GM23338 (cell line): ENCODE data around the gene MPO. TPM values are rescaled to one million over a fixed set of nuclear protein-coding genes. Genes with fewer than 3 reads are reported as not detected.

Experiments
- ATAC-seq: fragments of 200-7000 bp; cut with Tn5 transposase; 3 replicates; pipeline ENCODE4 v1.9.1; 2020
- DNase-seq: peaks from one replicate; pipeline ENCODE4 v3.0.0-alpha.2; 2015; ENCODE audit warnings: low spot score
- H2AFZ ChIP-seq: fragments of 200-600 bp; sonication (generic); 2 replicates; pipeline ENCODE4 v1.8.0; 2016; ENCODE audit warnings: antibody characterized with exemption, mild to moderate bottlenecking, moderate library complexity
- H3F3A ChIP-seq: fragments of 200-600 bp; sonication (generic); replicated peaks from 2 replicates; pipeline ENCODE4 v1.8.0; 2017; ENCODE audit warnings: antibody characterized with exemption, mixed run types, low read depth
- H3K27ac ChIP-seq: fragments of 200-600 bp; sonication (generic); 2 replicates; pipeline ENCODE4 v1.6.1; 2016; ENCODE audit warnings: low read depth
- H3K27me3 ChIP-seq: fragments of 200-600 bp; sonication (generic); 2 replicates; pipeline ENCODE4 v1.8.0; 2016; ENCODE audit warnings: mild to moderate bottlenecking, mixed run types, moderate library complexity; ENCODE audit not compliant: insufficient read depth
- H3K36me3 ChIP-seq: fragments of 200-600 bp; sonication (generic); 2 replicates; pipeline ENCODE4 v1.8.0; 2016; ENCODE audit warnings: mild to moderate bottlenecking; ENCODE audit not compliant: insufficient read depth
- H3K4me1 ChIP-seq: fragments of 200-600 bp; sonication (generic); 2 replicates; pipeline ENCODE4 v1.8.0; 2016; ENCODE audit warnings: mild to moderate bottlenecking, moderate library complexity; ENCODE audit not compliant: insufficient read depth
- H3K4me2 ChIP-seq: fragments of 200-600 bp; sonication (generic); 2 replicates; pipeline ENCODE4 v1.7.1; 2017; ENCODE audit warnings: mixed run types
- H3K4me3 ChIP-seq: fragments of 200-600 bp; sonication (generic); 2 replicates; pipeline ENCODE4 v1.6.1; 2016; ENCODE audit warnings: mixed run types
- H3K79me2 ChIP-seq: fragments of 200-600 bp; sonication (generic); replicated peaks from 2 replicates; pipeline ENCODE4 v1.8.0; 2017; ENCODE audit warnings: mild to moderate bottlenecking; ENCODE audit not compliant: insufficient read depth
- H3K9me2 ChIP-seq: fragments of 200-600 bp; sonication (generic); 2 replicates; pipeline ENCODE4 v1.8.0; 2017; ENCODE audit not compliant: insufficient read depth
- H4K20me1 ChIP-seq: fragments of 200-600 bp; sonication (generic); replicated peaks from 2 replicates; pipeline ENCODE4 v1.8.0; 2017; ENCODE audit warnings: mild to moderate bottlenecking; ENCODE audit not compliant: insufficient read depth
- H3K27ac Mint-ChIP-seq: 2 replicates; pipeline ENCODE4 v1.8.0; 2020; ENCODE audit warnings: inconsistent platforms, mild to moderate bottlenecking, moderate library complexity, mixed read lengths
- H3K27me3 Mint-ChIP-seq: 3 replicates; pipeline ENCODE4 v1.8.0; 2022; ENCODE audit warnings: low read depth, mild to moderate bottlenecking, moderate library complexity, mixed read lengths, inconsistent platforms; ENCODE audit not compliant: insufficient read depth, poor library complexity
- H3K36me3 Mint-ChIP-seq: 3 replicates; pipeline ENCODE4 v1.8.0; 2021; ENCODE audit warnings: low read depth, mild to moderate bottlenecking, inconsistent platforms, moderate library complexity, mixed read lengths
- H3K4me1 Mint-ChIP-seq: 3 replicates; pipeline ENCODE4 v1.8.0; 2020; ENCODE audit warnings: mild to moderate bottlenecking, inconsistent platforms, mixed read lengths
- H3K4me3 Mint-ChIP-seq: 3 replicates; pipeline ENCODE4 v1.8.0; 2021; ENCODE audit warnings: moderate library complexity, mild to moderate bottlenecking, inconsistent platforms, mixed read lengths
- H3K9me3 Mint-ChIP-seq: 3 replicates; pipeline ENCODE4 v1.8.0; 2020; ENCODE audit warnings: moderate library complexity, mild to moderate bottlenecking, inconsistent platforms, mixed read lengths
- CREB1 ChIP-seq: fragments of 250-450 bp; sonication (Bioruptor Pico); IDR thresholded peaks from 2 replicates; pipeline ENCODE4 v1.5.0; 2020; ENCODE audit warnings: low read depth, mild to moderate bottlenecking, moderate library complexity
- EZH2 ChIP-seq: fragments of 200-600 bp; sonication (generic); IDR thresholded peaks from one replicate; pipeline ENCODE4 v1.8.0; 2017; ENCODE audit warnings: antibody characterized with exemption, mild to moderate bottlenecking, low read depth; ENCODE audit not compliant: unreplicated experiment
- NANOG ChIP-seq: IDR thresholded peaks from 2 replicates; pipeline ENCODE4 v1.6.1; 2016; ENCODE audit warnings: antibody characterized with exemption, borderline replicate concordance
- POLR2AphosphoS5 ChIP-seq: IDR thresholded peaks from 2 replicates; pipeline ENCODE4 v1.6.1; 2016; ENCODE audit warnings: antibody characterized with exemption, low read depth
- STAT1 ChIP-seq: IDR thresholded peaks from one replicate; pipeline ENCODE4 v1.6.1; 2016; ENCODE audit warnings: antibody characterized with exemption; ENCODE audit not compliant: unreplicated experiment
- ZNF114 ChIP-seq: fragments of 250-450 bp; sonication (Bioruptor Pico); IDR thresholded peaks from 2 replicates; pipeline ENCODE4 v1.5.0; 2020; ENCODE audit warnings: mild to moderate bottlenecking, moderate library complexity
- ZNF331 ChIP-seq: fragments of 250-450 bp; sonication (Bioruptor Pico); IDR thresholded peaks from 2 replicates; pipeline ENCODE4 v1.5.0; 2020; ENCODE audit warnings: low read depth, mild to moderate bottlenecking, moderate library complexity
- ZNF462 ChIP-seq: fragments of 250-450 bp; sonication (Bioruptor Pico); IDR thresholded peaks from 2 replicates; pipeline ENCODE4 v1.5.0; 2020; ENCODE audit warnings: mild to moderate bottlenecking, moderate library complexity
- polyA plus RNA-seq: library from polyadenylated mRNA; unstranded; fragments of >200 nt; fragmentation: Nextera tagmentation; extraction: Ambion mirVana; gene quantifications from 2 replicates; pipeline ENCODE4 v1.2.1, GENCODE V29; 2016
- total RNA-seq: library from RNA; depleted of rRNA; stranded (reverse); fragments of >200 nt; shearing (Covaris generic); gene quantifications from 2 replicates; pipeline ENCODE4 v1.2.3, GENCODE V29; 2014

The MPO gene
- total and polyA plus RNA-seq, 2 experiments from 2014 or later: 0.08 TPM; not detected in 1

- no peak overlapping the region for H3K4me2 ChIP-seq
- no peak overlapping the region for H3K27ac Mint-ChIP-seq
- ATAC-seq (no peak), DNase-seq (no peak)
- peaks cover 5% of the 10 kb centered on the region for H3K9me3 Mint-ChIP-seq
- no peak for TF ChIP-seq ZNF114 (CRISPR knock-in tag)
- TF ChIP-seq ZNF462: no peak
- no peak for TF ChIP-seq ZNF331 (CRISPR knock-in tag)
- no peak for TF ChIP-seq NANOG
- no peak for TF ChIP-seq EZH2
- no peak for TF ChIP-seq STAT1
- TF ChIP-seq CREB1: no peak
- TF ChIP-seq POLR2AphosphoS5: no peak
- peaks cover 23% of the 10 kb centered on the region for H3K4me1 Mint-ChIP-seq
- H3K4me1 ChIP-seq: peaks cover 10% of the 10 kb centered on the region; the same call in 1 of the 2 replicates
- H3K4me3 Mint-ChIP-seq: no peak overlapping the region
- no peak overlapping the region for H2AFZ ChIP-seq
- no peaks in the 10 kb centered on the region for H3F3A ChIP-seq
- H3K27me3 Mint-ChIP-seq: peaks cover 45% of the 10 kb centered on the region
- no peaks in the 10 kb centered on the region for H4K20me1 ChIP-seq
- H3K9me2 ChIP-seq: 0 out of 2 replicates have a peak, but pooled peaks cover under 1% of the 10 kb centered on the region
- no peak overlapping the region for H3K4me3 ChIP-seq
- peaks cover 38% of the 10 kb centered on the region for H3K27me3 ChIP-seq
- no peak overlapping the region for H3K27ac ChIP-seq
- no peaks in the 10 kb centered on the region for H3K79me2 ChIP-seq
- H3K36me3 Mint-ChIP-seq: peaks cover 3% of the 10 kb centered on the region; the same call in 1 of the 3 replicates
- H3K36me3 ChIP-seq: no peaks in the 10 kb centered on the region
Measured at GRCh38 chr17:58244963-58245362, 35.8 kb downstream of the MPO start.
